Mucosa of rectum (tissue), 2 donors: Measurements from ENCODE around the gene METRNL.
A peak's percentile ranks its signal among the peaks of the same experiment; 100 is the strongest.
"Not testable (repeated sequence)": the region's sequence is repeated elsewhere in the genome, so short reads cannot be mapped to it uniquely, and the experiment has no call there.

Experiments
- H3K27ac ChIP-seq, 2 donors: one replicate each; pipeline ENCODE4 v1.7.0; 2013; ENCODE audit warnings: inconsistent platforms in 2 of 2, low read depth in 2 of 2, low read length in 2 of 2
- H3K27me3 ChIP-seq, 2 donors: one replicate each; pipeline ENCODE4 v1.7.0; 2013; ENCODE audit warnings: low read length in 2 of 2; ENCODE audit not compliant: control insufficient read depth in 2 of 2, insufficient read depth in 2 of 2
- H3K36me3 ChIP-seq, 2 donors: one replicate each; pipeline ENCODE4 v1.7.0; 2013; ENCODE audit warnings: low read length in 2 of 2; ENCODE audit not compliant: control insufficient read depth in 2 of 2, insufficient read depth in 2 of 2
- H3K4me1 ChIP-seq, 2 donors: one replicate each; pipeline ENCODE4 v1.7.0; 2013; ENCODE audit warnings: low read length in 2 of 2, mild to moderate bottlenecking in 1 of 2; ENCODE audit not compliant: control insufficient read depth in 2 of 2, insufficient read depth in 2 of 2
- H3K4me3 ChIP-seq, 2 donors: one replicate each; pipeline ENCODE4 v1.7.0; 2013; ENCODE audit warnings: low read length in 2 of 2
- H3K9ac ChIP-seq, 2 donors: one replicate each; pipeline ENCODE4 v1.7.0; 2013; ENCODE audit warnings: low read length in 2 of 2, low read depth in 1 of 2, mild to moderate bottlenecking in 1 of 2
- H3K9me3 ChIP-seq, 2 donors: one replicate each; pipeline ENCODE4 v1.7.0; 2013; ENCODE audit warnings: low read length in 2 of 2; ENCODE audit not compliant: control insufficient read depth in 2 of 2
- donor health status: healthy.
- donor health status: Normal muscosa, but diverticular disease.

METRNL gene, protein sequence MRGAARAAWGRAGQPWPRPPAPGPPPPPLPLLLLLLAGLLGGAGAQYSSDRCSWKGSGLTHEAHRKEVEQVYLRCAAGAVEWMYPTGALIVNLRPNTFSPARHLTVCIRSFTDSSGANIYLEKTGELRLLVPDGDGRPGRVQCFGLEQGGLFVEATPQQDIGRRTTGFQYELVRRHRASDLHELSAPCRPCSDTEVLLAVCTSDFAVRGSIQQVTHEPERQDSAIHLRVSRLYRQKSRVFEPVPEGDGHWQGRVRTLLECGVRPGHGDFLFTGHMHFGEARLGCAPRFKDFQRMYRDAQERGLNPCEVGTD

DNA sequence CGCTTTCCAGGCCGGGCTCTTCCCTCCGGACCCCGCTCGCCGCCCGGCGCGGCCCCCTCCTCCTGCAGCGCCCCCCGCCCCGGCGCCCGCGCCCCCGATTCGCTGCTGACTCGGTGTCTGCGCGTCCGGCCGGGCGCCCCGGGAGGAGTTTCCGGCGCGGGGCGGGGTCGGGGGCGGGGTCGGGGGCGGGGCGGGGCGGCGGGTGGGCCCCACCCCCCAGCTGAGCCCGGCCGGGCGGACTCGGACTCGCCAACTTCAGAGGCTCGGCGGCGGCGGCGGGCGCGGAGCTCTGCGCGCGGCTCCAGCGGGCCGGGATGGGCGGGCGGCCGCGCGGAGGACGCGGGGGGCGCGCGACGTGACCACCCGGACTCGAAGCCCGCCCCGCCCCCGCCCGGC, at the start of gene METRNL:
METRNL (plus strand) TSS at position 258 of the 396 bp plus-strand sequence. CDS start 207 bp downstream, outside the sequence.
- Histone ChIP-seq H3K4me3 (peak within 1 kb of the TSS; percentile 54 to 75), H3K4me1 (peaks cover 38 to 42% of the 10 kb centered on the region in 2 donors), H3K27ac (peak within 1 kb of the TSS; percentile 89 to 92), H3K9ac (peak within 1 kb of the TSS; percentile 47 to 89), H3K36me3 (no peaks in the 10 kb centered on the region), H3K9me3 (no peaks in the 10 kb centered on the region), H3K27me3 (peaks cover 6 to 15% of the 10 kb centered on the region in 2 donors)

DNA sequence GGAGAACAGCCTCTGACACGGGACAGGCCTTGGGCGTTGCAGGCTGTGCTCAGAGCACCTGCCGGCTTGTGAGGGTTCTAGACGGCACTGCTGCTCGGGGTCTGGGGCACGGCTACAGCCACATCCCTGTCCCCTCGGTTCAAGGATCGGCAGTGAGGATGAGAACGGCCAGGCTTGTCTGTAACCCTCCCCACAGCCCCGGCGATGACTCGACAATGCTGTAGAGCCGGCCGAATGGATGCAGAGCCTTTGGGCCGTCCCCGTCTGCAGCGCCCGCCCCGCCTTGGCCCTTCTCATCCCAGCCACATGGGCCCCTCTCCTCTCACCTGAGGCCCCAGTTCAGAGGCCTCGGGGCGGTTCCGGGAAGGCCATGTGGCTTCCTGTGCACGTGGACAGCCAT, 49.0 kb upstream of the METRNL start:
- Histone ChIP-seq H3K27ac (no peak overlapping the region), H3K9me3 (no peaks in the 10 kb centered on the region), H3K27me3 (no peaks in the 10 kb centered on the region), H3K4me1 (no peaks in the 10 kb centered on the region), H3K9ac (no peak overlapping the region), H3K4me3 (no peak overlapping the region), H3K36me3 (peaks cover 0 to 6% of the 10 kb centered on the region in 2 donors)

DNA sequence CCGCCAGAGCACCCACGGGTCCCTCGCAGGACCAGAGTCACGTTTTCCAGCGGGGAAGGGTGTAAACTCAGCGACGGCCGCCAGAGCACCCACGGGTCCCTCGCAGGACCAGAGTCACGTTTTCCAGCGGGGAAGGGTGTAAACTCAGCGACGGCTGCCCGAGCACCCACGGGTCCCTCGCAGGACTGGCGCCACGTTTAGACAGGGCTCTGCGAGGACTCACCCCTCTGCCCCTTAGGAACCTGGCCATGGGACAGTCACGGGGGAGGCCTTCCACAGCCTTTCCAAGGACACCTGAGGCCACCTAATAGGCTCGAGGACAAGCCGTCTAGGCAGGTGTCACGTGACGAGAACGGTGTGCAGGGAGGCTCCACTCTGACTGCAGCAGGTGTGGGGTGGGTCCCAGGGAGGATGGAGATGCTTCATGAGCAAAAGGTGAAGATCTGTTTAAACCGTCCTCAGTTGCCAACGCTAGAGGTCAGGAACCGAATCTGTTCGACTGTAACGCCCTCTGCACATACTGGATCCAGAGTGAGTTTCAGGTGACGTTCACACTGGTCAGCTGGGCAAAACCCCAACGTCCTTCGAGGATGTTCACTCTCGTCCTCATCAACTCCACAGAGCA, 48.0 kb upstream of the METRNL start:
- H3K27ac ChIP-seq = no peak overlapping the region
- no peak overlapping the region for H3K9ac ChIP-seq
- no peaks in the 10 kb centered on the region for H3K9me3 ChIP-seq
- H3K4me3 ChIP-seq = no peak overlapping the region
- H3K36me3 ChIP-seq = peaks cover 5 to 6% of the 10 kb centered on the region in 2 donors
- H3K27me3 ChIP-seq = no peaks in the 10 kb centered on the region
- no peaks in the 10 kb centered on the region for H3K4me1 ChIP-seq

DNA sequence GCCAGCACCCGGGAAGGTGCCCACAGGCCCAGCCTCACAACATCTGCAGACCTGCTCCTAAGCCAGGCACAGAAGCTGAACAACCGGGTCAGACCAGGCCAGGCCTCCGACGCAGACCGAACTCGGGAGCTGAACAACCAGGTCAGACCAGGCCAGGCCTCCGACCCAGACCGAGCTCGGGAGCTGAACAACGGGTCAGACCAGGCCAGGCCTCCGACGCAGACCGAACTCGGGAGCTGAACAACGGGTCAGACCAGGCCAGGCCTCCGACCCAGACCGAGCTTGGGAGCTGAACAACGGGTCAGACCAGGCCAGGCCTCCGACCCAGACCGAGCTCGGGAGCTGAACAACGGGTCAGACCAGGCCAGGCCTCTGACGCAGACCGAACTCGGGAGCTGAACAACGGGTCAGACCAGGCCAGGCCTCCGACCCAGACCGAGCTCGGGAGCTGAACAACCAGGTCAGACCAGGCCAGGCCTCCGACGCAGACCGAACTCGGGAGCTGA, 47.4 kb upstream of the METRNL start:
- H3K4me1 ChIP-seq, H3K27me3 ChIP-seq, H3K36me3 ChIP-seq, H3K9me3 ChIP-seq, H3K9ac ChIP-seq, H3K27ac ChIP-seq, H3K4me3 ChIP-seq: not testable (repeated sequence)

DNA sequence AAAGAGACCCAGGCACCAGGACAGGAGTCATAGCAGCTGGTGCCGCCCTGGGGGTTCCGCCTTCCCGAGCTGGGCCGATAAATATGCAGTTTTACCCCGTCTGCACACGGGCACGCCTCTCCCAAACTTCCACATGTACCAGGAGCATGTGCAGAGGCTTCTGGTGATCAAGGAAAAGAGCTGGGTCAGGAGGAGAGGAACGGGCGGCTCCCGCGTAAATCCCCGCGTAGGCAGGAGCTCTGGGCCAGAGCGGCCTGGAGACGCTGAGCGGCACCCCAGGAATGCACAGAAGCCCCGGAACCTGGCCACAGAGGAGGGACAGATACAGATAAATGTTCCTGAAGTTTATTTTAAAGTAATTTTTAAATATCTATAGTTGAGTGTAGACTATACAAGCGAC, 46.6 kb upstream of the METRNL start:
- no peaks in the 10 kb centered on the region for H3K9me3 ChIP-seq
- H3K4me3 ChIP-seq = no peak overlapping the region
- H3K27ac ChIP-seq = no peak overlapping the region

DNA sequence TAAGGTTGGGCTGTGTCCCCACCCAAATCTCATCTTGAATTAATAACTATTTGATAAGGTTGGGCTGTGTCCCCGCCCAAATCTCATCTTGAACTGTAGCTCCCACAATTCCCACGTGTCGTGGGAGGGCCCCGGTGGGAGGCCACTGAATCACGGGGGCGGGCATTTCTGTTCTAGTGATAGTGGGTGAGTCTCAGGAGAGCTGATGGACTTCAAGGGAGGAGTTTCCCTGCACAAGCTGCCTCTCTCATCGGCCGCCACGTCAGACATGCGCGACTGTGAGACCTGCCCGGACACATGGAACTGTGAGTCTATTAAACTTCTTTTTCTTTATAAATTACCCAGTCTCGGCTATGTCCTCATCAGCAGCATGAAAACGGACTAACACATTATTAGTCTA, 44.9 kb upstream of the METRNL start:
- Histone ChIP-seq H3K4me1 (no peaks in the 10 kb centered on the region), H3K9ac (no peak overlapping the region), H3K4me3 (no peak overlapping the region), H3K27ac (no peak overlapping the region), H3K27me3 (no peaks in the 10 kb centered on the region), H3K36me3 (peaks cover 5 to 7% of the 10 kb centered on the region in 2 donors), H3K9me3 (no peaks in the 10 kb centered on the region)

More for the DNA sequence above, 46.6 kb upstream of the METRNL start:
- no peaks in the 10 kb centered on the region for H3K27me3 ChIP-seq
- H3K36me3 ChIP-seq = peaks cover 5 to 7% of the 10 kb centered on the region in 2 donors
- no peak overlapping the region for H3K9ac ChIP-seq
- H3K4me1 ChIP-seq = no peaks in the 10 kb centered on the region

DNA sequence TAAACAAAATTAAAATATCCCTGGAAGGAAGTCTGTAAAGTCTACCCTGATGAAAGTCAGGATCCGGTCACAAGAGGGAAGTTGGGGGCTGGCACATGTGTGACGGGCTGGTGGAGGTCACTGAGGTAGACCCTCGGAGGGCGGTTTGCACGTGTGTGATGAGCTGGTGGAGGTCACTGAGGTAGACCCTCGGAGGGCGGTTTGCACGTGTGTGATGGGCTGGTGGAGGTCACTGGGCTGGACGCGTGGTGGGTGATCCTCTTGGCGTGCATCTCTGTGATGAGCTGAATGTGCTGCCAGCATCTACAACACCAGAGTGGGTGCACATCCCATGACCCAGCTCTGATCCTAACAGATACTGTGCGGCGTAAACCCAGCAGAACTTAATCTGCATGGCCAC, 43.7 kb upstream of the METRNL start:
- no peaks in the 10 kb centered on the region for H3K4me1 ChIP-seq

DNA sequence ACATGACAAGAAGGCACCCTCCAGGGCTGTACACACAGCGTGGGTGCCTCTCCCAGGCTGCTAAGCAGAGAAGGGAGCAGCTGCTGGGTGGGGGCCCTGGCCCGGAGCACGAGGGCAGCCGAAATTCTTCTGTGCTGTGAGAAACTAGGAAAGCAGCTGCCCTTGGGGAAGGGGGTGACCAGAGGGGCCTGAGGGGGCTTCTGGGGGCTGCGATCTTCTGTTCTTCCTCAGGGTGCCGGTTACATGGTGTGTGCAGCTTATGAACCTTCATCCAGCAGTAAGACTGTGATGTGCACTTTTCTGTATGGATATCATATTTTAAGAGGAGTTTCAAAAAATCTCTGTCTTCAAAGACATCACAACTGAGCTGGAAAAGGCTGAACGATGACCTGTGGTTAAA, 43.2 kb upstream of the METRNL start:
- Histone ChIP-seq H3K4me3 (no peak overlapping the region), H3K9ac (no peak overlapping the region), H3K9me3 (peaks cover 0 to 2% of the 10 kb centered on the region in 2 donors), H3K27ac (no peak overlapping the region), H3K36me3 (peaks cover 5 to 8% of the 10 kb centered on the region in 2 donors), H3K27me3 (no peaks in the 10 kb centered on the region), H3K4me1 (no peaks in the 10 kb centered on the region)

More for the DNA sequence above, 43.7 kb upstream of the METRNL start:
- no peak overlapping the region for H3K4me3 ChIP-seq
- H3K9ac ChIP-seq = no peak overlapping the region
- H3K27me3 ChIP-seq = no peaks in the 10 kb centered on the region
- H3K9me3 ChIP-seq = no peaks in the 10 kb centered on the region
- H3K36me3 ChIP-seq = peaks cover 5 to 7% of the 10 kb centered on the region in 2 donors
- H3K27ac ChIP-seq = no peak overlapping the region

DNA sequence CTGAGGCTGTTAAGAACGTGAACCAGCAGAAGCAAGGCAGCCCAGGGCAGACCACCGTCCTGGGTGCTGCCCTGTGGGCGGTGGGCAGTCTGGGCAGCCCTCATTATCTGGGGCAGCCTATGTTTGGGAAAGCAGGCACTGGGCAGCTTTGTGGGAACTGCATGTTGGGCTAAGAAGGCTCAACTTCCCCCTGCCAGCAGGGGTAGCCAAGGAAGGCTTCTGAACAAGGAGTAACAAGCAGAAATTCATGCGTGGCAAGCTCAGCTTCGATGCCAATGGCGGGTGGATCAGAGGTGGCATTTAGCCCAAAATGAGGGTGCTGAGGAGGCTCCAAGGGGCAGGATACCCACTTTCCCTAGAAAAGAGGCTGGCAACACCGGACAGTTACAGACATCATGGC, 42.7 kb upstream of the METRNL start:
- Histone ChIP-seq H3K9me3 (peaks cover 0 to 5% of the 10 kb centered on the region in 2 donors), H3K27me3 (no peaks in the 10 kb centered on the region), H3K36me3 (peaks cover 5 to 8% of the 10 kb centered on the region in 2 donors), H3K27ac (no peak overlapping the region), H3K4me1 (no peaks in the 10 kb centered on the region), H3K4me3 (no peak overlapping the region), H3K9ac (no peak overlapping the region)

DNA sequence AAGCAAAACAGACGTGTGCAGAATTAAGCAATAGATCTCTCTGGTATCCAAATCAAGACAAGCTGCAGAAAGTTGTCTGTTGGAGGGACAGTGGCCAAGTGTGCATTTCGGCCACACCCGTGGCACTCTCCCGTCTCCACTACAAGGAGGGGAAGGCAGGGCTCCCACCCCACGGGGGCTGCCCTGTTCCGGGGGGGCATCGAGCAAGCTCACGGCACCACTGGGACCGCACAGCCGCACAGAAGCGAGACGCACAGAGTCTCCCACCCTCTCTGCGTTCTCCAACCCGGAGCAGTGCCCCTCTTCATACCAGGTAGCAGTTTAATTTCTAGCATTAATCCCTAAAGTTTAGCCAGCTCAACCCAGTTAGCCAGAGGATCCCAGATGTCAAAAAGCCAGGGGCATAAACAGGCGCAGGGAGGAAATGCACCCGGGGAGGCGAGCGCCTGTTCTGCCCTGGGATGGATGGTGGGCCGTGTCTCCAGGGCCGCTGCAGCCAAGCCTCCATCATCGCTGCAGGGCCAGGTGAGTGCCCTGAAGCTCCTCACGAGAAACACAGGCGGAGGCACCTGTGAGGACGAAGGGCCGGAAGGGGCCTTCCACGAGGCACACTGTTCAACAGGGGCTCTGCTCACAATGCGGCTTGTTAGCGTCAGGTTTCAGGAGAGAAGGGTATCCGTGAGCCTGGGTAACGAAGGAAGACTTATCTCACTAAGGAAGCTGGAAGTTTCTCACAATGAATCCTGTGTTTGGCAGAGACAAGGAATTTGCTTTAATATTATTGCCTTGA, 42.1 kb upstream of the METRNL start:
- no peak overlapping the region for H3K27ac ChIP-seq
- H3K36me3 ChIP-seq = peaks cover 5 to 6% of the 10 kb centered on the region in 2 donors
- no peaks in the 10 kb centered on the region for H3K4me1 ChIP-seq
- H3K9me3 ChIP-seq = peaks cover 0 to 5% of the 10 kb centered on the region in 2 donors
- no peaks in the 10 kb centered on the region for H3K27me3 ChIP-seq
- no peak overlapping the region for H3K4me3 ChIP-seq
- no peak overlapping the region for H3K9ac ChIP-seq
